GM04503 (cell line): ENCODE data around the gene MYRIP.
A peak's percentile ranks its signal among the peaks of the same experiment; 100 is the strongest.
"Not testable (repeated sequence)": the region's sequence is repeated elsewhere in the genome, so short reads cannot be mapped to it uniquely, and the experiment has no call there.

Source experiments
- DNase-seq: peaks from one replicate; pipeline ENCODE4 v3.0.0-alpha.2; 2012; ENCODE audit warnings: low read depth

The MYRIP gene

GRCh38 chr3:40130721-40131120, 321.3 kb downstream of the MYRIP start:
- DNase-seq, result no peak

- DNase-seq, result not testable (repeated sequence)
Observed at GRCh38 chr3:40133886-40134575, 324.6 kb downstream of the MYRIP start.

GRCh38 chr3:40137591-40138295, 328.3 kb downstream of the MYRIP start:
- no peak for DNase-seq

- no peak for DNase-seq
Observed at GRCh38 chr3:40143283-40144090, 334.1 kb downstream of the MYRIP start.

GRCh38 chr3:40148827-40149226, 339.4 kb downstream of the MYRIP start:
- DNase-seq, result no peak

GRCh38 chr3:40152482-40153133, 343.2 kb downstream of the MYRIP start:
- DNase-seq, result no peak

GRCh38 chr3:40160933-40161332, 351.5 kb downstream of the MYRIP start:
- DNase-seq, result no peak

GRCh38 chr3:40162616-40163015, 353.2 kb downstream of the MYRIP start:
- no peak for DNase-seq

- DNase-seq, result no peak
Observed at GRCh38 chr3:40166997-40167396, 357.6 kb downstream of the MYRIP start.

GRCh38 chr3:40167958-40168357, 358.5 kb downstream of the MYRIP start:
- DNase-seq, result no peak

GRCh38 chr3:40169983-40170382, 360.6 kb downstream of the MYRIP start:
- DNase-seq, result no peak

- DNase-seq, result no peak
Observed at GRCh38 chr3:40170395-40170794, 361.0 kb downstream of the MYRIP start.

- no peak for DNase-seq
Observed at GRCh38 chr3:40172560-40172959, 363.2 kb downstream of the MYRIP start.

- no peak for DNase-seq
Observed at GRCh38 chr3:40173227-40173721, 363.9 kb downstream of the MYRIP start.

- DNase-seq, result no peak
Observed at GRCh38 chr3:40178012-40178594, 368.7 kb downstream of the MYRIP start.

- peak; percentile 14 for DNase-seq
Observed at GRCh38 chr3:40179016-40179415, 369.6 kb downstream of the MYRIP start.

- DNase-seq, result no peak
Observed at GRCh38 chr3:40181182-40181581, 371.8 kb downstream of the MYRIP start.

- DNase-seq, result no peak
Observed at GRCh38 chr3:40185029-40185695, 375.8 kb downstream of the MYRIP start.

- no peak for DNase-seq
Observed at GRCh38 chr3:40186508-40186907, 377.1 kb downstream of the MYRIP start.

- DNase-seq, result no peak
Observed at GRCh38 chr3:40187945-40188344, 378.5 kb downstream of the MYRIP start.

- DNase-seq, result no peak
Observed at GRCh38 chr3:40189118-40189517, 379.7 kb downstream of the MYRIP start.
